ENCODE results near the gene NEURL1B.

Gene NEURL1B

DNA sequence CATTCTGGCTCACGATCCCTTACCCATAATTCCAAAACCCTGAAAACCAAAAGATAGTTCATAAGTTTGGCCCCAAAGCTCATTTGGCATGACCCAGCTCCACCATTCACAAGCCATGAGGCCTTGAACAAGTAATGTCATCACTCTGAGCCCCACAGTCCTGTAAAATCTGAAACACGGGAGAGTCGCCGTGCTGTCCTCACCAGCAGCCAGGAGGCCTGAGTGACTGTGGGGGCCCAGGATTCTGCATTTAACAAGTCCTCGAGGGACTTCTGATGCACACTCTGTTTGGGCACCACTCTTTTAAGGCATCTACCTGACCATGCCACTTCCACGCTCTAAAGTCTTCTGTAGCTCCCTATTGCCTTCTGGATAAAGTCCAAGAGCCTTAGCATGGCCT, 89.2 kb downstream of the NEURL1B start:
- no peaks in the 10 kb centered on the region for H3K9me3 ChIP-seq (ENCODE audit: low read length)

DNA sequence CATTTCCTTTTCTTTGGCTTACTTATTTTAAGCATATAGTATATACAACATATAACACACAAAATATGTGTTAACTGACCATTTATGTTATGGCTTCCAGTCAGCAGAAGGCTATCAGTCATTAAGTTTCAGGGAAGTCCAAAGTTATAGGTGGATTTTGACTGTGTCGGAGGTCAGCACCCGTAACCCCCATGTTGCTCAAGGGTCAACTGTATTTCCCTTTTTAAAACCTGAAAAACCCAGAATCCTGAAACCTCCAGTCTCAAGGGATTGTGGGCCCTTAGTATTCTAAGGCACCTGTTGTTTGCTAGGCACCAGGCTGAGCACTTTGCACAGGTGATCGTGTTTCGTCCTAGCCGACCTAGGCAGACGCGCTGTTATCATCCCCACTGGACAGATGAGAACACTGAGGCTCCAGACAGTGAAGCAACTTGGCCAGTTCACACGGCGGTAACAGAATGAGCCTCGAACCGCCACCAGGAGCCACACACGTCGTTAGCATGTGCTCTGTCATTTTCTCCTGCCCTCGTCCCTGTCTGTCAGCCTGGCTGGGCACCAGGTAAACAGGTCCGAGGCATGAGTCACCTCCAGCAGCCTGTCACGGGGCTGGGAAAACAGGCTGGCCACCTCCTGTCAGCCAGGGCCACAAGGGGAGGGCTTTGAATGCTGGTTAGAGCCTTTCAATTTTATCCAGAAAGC, 90.1 kb downstream of the NEURL1B start:
- Histone ChIP-seq H3K4me3 (ENCODE audit: low read length) (no peak overlapping the region), H3K36me3 (ENCODE audit: insufficient read depth, low read length) (no peaks in the 10 kb centered on the region), H3K4me1 (ENCODE audit: insufficient read depth, low read length) (peaks cover under 1% of the 10 kb centered on the region), H3K9me3 (ENCODE audit: low read length) (no peaks in the 10 kb centered on the region), H3K27me3 (ENCODE audit: insufficient read depth, low read length) (peaks cover 27% of the 10 kb centered on the region), H2AFZ (ENCODE audit: low read depth, low read length) (no peak overlapping the region)

More for the DNA sequence above, 89.2 kb downstream of the NEURL1B start:
- no peaks in the 10 kb centered on the region for H3K36me3 ChIP-seq (ENCODE audit: insufficient read depth, low read length)
- no peak overlapping the region for H3K4me3 ChIP-seq (ENCODE audit: low read length)
- no peak overlapping the region for H2AFZ ChIP-seq (ENCODE audit: low read depth, low read length)
- no peaks in the 10 kb centered on the region for H3K4me1 ChIP-seq (ENCODE audit: insufficient read depth, low read length)
- peaks cover 27% of the 10 kb centered on the region for H3K27me3 ChIP-seq (ENCODE audit: insufficient read depth, low read length)

DNA sequence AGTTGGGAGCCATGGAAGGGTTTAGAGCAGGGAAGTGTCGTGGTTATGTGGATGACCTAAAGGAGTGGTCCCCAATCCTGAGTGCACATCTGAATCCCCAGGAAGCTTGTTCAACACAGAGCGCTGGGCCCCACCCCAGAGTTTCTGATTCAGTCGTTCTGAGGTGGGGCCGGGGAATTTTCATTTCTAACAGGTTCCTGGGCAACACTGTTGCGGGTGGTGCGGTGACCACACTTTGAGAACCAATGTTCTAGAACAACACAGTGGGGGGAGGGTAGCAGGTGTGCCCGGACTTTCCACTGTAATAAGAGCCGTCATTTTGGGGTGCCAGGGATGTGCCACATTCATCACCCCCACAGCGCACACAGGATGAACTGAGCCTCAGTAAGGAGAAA, 90.6 kb downstream of the NEURL1B start:
- Histone ChIP-seq H3K4me1 (ENCODE audit: insufficient read depth, low read length) (peaks cover 4% of the 10 kb centered on the region), H3K9me3 (ENCODE audit: low read length) (no peaks in the 10 kb centered on the region), H3K4me3 (ENCODE audit: low read length) (no peak overlapping the region), H3K27me3 (ENCODE audit: insufficient read depth, low read length) (peaks cover 27% of the 10 kb centered on the region), H3K36me3 (ENCODE audit: insufficient read depth, low read length) (no peaks in the 10 kb centered on the region), H2AFZ (ENCODE audit: low read depth, low read length) (no peak overlapping the region)

DNA sequence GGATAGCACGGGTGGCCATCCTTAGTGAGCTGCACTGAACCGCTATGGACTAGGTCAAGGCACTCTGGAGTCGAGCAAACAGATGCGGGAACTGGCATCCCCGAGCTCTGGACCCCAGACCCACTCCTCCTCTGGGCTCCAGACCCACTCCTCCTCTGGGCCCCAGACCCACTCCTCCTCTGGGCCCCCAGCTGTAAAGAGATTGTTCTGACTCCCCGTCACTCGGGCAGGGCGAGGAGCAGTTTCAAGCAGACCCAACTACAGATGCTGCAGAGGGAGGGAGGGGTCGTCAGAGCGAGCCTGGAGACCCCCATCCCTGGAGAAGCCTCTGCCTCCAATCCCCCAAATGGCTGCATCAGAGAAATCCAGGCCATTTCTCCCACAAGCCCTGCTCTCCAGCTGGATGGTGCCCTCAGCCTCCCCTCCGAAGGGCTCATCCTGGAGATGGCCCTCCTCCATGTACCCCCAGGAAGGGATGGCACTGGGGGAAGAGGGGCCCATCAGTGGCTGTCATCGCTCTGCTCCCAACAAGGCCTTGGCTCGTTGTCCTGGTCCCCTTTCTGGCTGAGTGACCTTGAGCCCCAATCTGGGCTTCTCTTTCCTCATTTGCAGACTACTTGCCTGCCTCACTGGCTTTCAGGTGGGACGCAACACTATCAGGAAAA, 91.3 kb downstream of the NEURL1B start:
- H3K27me3 ChIP-seq (ENCODE audit: insufficient read depth, low read length): peaks cover 27% of the 10 kb centered on the region
- H3K4me3 ChIP-seq (ENCODE audit: low read length): no peak overlapping the region
- H3K36me3 ChIP-seq (ENCODE audit: insufficient read depth, low read length): no peaks in the 10 kb centered on the region
- no peaks in the 10 kb centered on the region for H3K9me3 ChIP-seq (ENCODE audit: low read length)
- H3K4me1 ChIP-seq (ENCODE audit: insufficient read depth, low read length): peaks cover 8% of the 10 kb centered on the region
- no peak overlapping the region for H2AFZ ChIP-seq (ENCODE audit: low read depth, low read length)

DNA sequence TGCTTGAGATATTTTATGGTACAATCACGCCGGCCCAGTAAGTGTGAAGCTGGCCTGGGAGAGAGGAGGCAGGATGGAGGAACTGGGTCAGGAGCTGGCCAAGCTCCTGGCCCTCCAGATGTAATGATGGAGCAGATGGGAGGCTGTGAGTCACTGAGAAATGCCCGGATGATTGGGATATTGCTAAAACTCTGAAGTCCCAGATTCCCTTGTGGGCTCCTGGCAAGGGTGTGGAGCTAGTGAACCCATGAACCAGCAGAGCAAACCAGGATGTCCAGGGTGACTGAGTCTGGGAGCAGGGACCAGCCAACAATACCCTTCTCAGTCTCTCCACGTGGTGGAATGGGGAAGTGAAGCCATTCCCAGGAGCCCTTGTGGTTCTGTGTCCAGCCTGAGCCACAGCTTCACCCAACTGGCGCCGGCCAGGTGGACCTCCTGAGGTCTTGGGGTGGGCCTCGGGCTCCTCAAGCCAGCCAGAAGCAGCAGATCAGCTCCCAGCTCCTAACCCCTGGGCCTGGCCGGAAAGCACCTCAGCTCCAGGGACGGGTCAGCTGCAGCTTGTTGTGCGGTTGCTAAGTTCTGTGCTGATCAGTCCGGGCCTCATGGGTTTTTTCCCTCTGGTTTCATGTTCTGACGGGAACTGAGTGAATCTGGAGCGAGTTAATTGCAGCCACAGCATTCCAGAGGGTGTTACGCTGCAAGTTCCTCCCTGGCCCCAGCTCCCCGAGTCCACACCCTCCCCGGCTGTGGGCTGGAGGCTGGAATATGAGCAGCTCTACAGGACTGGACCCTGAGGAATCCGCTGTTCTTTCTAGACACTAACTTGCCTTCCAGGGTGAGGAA, 92.3 kb downstream of the NEURL1B start:
- Histone ChIP-seq H2AFZ (ENCODE audit: low read depth, low read length) (no peak overlapping the region), H3K9me3 (ENCODE audit: low read length) (no peaks in the 10 kb centered on the region), H3K4me3 (ENCODE audit: low read length) (no peak overlapping the region), H3K36me3 (ENCODE audit: insufficient read depth, low read length) (no peaks in the 10 kb centered on the region), H3K27me3 (ENCODE audit: insufficient read depth, low read length) (peaks cover 27% of the 10 kb centered on the region), H3K4me1 (ENCODE audit: insufficient read depth, low read length) (peaks cover 8% of the 10 kb centered on the region)

DNA sequence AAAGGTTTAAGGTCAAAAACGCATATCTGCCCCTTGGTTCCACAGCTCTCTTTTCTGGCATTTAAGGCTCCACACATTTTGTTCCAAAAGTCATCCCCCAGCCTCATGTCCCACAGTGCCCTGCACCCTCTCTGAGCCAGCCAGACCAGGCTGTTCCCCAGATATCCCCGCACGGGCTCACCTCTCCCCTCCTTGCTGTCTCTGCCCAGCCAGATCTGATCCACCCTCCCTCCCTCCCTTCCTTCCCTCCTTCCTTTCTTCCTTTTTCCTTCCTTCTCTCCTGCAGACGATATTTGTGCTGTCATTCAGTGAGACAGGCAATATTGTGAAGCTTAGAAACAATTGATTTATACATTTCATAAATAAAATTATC, 92.9 kb downstream of the NEURL1B start:
- Histone ChIP-seq H2AFZ (ENCODE audit: low read depth, low read length) (no peak overlapping the region), H3K9me3 (ENCODE audit: low read length) (no peaks in the 10 kb centered on the region), H3K4me3 (ENCODE audit: low read length) (no peak overlapping the region), H3K4me1 (ENCODE audit: insufficient read depth, low read length) (peaks cover 8% of the 10 kb centered on the region), H3K36me3 (ENCODE audit: insufficient read depth, low read length) (no peaks in the 10 kb centered on the region), H3K27me3 (ENCODE audit: insufficient read depth, low read length) (peaks cover 26% of the 10 kb centered on the region)

DNA sequence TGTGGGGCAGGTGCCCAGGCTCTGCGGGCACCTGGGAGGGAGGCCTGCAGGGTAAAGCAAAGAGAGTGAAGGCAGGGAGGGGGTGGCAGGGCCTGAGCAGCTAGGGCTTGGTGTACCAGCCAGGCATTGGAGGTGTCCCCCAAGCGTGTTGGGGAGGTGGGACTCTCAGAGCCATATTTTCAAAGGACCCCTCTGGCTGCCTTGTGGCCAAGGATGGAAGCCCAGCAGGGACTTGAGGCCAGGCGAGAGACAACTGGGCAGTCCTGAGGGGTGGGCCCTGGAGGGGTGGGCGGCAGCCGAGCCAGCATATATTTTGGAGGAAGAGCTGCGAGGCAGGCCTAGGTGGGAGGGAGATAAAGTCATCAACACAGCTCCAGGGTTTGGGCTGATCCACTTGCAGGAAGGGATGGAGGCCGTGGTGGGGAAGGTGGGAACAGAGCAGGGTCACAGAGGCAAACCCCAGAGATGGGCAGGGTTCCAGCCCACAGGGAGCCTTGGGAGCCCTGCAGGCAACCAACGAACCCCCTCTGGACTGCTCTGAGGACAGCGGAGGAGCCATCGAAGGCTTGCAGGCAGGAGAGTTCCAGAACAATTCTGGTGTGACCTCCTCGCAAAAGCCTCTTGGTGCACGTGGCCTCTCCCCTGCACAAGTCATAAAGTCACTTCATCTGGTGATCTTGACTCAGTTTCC, 94.2 kb downstream of the NEURL1B start:
- Histone ChIP-seq H2AFZ (ENCODE audit: low read depth, low read length) (no peak overlapping the region), H3K4me3 (ENCODE audit: low read length) (no peak overlapping the region), H3K4me1 (ENCODE audit: insufficient read depth, low read length) (peaks cover 8% of the 10 kb centered on the region), H3K27me3 (ENCODE audit: insufficient read depth, low read length) (peaks cover 14% of the 10 kb centered on the region), H3K36me3 (ENCODE audit: insufficient read depth, low read length) (no peaks in the 10 kb centered on the region), H3K9me3 (ENCODE audit: low read length) (no peaks in the 10 kb centered on the region)

DNA sequence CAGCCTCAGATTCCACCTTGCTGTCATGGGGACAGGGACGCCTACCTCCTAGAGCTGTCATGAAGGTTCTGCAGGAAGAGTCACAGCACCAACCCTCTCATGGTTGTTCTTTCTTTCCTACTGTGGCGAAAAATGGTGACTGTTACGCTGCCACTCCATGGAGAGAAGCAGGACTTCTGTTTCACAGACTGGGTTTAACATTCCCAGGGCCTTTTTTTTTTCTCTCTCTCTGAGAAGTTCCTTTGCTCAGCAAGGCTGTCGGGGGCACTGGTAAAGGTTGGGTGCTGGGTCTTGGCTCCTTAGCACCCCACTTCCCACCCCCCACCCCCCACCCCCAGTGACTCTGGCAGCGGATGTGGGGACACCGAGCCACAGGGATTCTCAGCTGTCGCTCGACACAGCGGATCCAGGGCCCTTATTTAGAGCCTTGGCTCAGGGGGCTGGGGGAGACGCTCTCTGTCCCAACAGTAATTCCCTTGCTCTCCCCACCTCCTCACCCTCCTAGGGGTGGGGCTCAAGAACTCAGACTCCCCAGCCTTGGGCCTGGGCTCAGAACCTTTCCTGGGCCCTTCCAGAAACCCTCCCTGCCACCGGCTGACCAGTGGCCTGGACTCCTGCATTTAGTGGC, 95.6 kb downstream of the NEURL1B start:
- H3K4me1 ChIP-seq (ENCODE audit: insufficient read depth, low read length): peaks cover 8% of the 10 kb centered on the region
- H3K9me3 ChIP-seq (ENCODE audit: low read length): no peaks in the 10 kb centered on the region
- no peak overlapping the region for H3K4me3 ChIP-seq (ENCODE audit: low read length)

DNA sequence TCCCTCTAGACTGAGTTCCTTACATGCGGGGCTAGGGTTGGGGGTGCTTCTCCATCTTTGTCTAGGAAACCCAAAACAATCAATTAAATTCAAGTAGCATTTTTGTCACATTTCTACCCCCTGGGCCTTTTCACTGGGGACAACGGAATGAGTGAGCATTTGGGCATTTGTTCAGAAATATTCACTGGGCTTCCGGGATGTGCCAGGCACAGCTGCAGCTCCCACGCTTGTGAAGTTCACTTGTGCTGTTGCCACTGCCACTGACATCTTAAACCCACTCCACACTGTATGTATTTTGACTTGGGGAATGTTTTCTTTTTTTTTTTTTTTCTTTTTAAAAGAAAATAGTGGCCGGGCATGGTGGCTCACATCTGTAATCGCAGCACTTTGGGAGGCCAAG, 98.3 kb downstream of the NEURL1B start:
- Histone ChIP-seq H3K4me3 (ENCODE audit: low read length) (no peak overlapping the region), H3K27me3 (ENCODE audit: insufficient read depth, low read length) (no peaks in the 10 kb centered on the region), H3K9me3 (ENCODE audit: low read length) (no peaks in the 10 kb centered on the region), H3K36me3 (ENCODE audit: insufficient read depth, low read length) (no peaks in the 10 kb centered on the region), H3K4me1 (ENCODE audit: insufficient read depth, low read length) (peaks cover 8% of the 10 kb centered on the region), H2AFZ (ENCODE audit: low read depth, low read length) (no peak overlapping the region)

More for the DNA sequence above, 95.6 kb downstream of the NEURL1B start:
- Histone ChIP-seq H3K27me3 (ENCODE audit: insufficient read depth, low read length) (peaks cover 14% of the 10 kb centered on the region), H2AFZ (ENCODE audit: low read depth, low read length) (no peak overlapping the region), H3K36me3 (ENCODE audit: insufficient read depth, low read length) (no peaks in the 10 kb centered on the region)

DNA sequence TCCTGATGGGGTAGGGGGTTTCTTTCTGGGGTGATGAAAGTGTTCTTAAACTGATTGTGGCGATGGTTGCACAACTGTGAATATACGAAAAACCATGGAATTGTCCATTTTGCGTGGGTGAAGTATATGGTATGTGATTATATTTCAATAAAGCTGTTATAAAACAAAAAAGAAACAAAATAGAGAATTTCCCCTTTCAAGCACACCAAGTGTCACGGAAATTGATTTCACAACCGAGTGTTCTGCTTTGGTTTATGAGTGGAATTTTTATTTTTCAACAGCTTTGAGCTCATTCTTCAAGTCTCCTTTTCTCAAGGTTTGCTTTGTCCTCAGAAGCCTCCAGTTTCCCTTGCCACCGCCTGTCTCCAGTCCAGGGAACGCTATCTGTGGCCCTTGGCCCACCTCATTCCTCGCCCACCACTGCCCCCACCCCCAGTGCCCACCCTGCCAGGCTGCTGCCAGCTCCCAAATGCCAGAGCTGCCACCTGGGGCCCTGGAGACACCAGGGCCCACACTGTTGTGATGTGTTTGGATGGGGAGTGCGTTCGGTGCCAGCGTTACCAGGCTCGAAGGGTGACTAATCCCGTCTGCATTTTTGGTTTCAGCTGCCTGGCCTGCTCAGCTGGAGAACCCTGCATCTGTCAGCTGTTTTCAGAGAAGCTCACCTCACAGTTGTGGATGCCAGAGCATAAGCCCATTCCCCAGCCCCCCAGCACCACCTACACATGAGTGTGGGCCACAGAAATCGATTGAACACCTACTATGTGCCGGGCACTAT, 99.6 kb downstream of the NEURL1B start:
- H3K27me3 ChIP-seq (ENCODE audit: insufficient read depth, low read length): no peaks in the 10 kb centered on the region
- no peak overlapping the region for H2AFZ ChIP-seq (ENCODE audit: low read depth, low read length)
- no peaks in the 10 kb centered on the region for H3K36me3 ChIP-seq (ENCODE audit: insufficient read depth, low read length)
- H3K9me3 ChIP-seq (ENCODE audit: low read length): no peaks in the 10 kb centered on the region
- H3K4me3 ChIP-seq (ENCODE audit: low read length): no peak overlapping the region
- peaks cover 8% of the 10 kb centered on the region for H3K4me1 ChIP-seq (ENCODE audit: insufficient read depth, low read length)
